GM18951 (cell line): Measurements from ENCODE around the gene KIAA1328.
"Not testable (repeated sequence)": the region's sequence is repeated elsewhere in the genome, so short reads cannot be mapped to it uniquely, and the experiment has no call there.

ENCODE experiments used
- POLR2A ChIP-seq: IDR thresholded peaks from 4 replicates; pipeline ENCODE4 v1.6.1; 2011; ENCODE audit warnings: mild to moderate bottlenecking; ENCODE audit not compliant: insufficient read length, insufficient read depth; ENCODE audit errors: extremely low read depth
- in situ Hi-C: fragments of 300-500 bp; cut with MboI; formaldehyde crosslinking; loops from one replicate; pipeline ENCODE4 v1.12.0; 2022; ENCODE audit warnings: low sequenced_read_pairs, mixed read lengths, inconsistent platforms; ENCODE audit not compliant: unreplicated experiment

KIAA1328 gene

DNA sequence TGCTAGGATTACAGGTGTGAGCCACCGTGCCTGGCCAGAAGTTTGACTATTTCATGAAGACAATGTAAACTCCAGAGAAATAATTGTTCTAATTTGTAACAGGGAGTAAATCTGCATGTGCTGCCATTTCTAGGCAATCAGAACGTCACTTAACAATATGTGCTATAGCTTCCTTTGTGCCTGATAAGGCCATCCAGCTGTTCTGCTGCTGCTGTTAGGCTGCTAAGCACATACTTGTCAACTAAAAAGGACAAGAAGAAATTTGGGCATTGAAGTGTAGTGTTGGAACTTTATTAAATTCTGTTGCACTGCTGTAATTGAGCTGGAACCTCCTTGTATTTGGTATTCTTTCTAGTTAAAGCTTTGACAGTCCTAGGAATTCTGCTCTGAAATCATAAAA is 57.1 kb downstream of the KIAA1328 start:
- no peak for TF ChIP-seq POLR2A
- in situ Hi-C loops = no loop called here

GRCh38 chr18:36887114-36887513 is 58.2 kb downstream of the KIAA1328 start:
- in situ Hi-C loops = no loop called here
- no peak for TF ChIP-seq POLR2A

DNA sequence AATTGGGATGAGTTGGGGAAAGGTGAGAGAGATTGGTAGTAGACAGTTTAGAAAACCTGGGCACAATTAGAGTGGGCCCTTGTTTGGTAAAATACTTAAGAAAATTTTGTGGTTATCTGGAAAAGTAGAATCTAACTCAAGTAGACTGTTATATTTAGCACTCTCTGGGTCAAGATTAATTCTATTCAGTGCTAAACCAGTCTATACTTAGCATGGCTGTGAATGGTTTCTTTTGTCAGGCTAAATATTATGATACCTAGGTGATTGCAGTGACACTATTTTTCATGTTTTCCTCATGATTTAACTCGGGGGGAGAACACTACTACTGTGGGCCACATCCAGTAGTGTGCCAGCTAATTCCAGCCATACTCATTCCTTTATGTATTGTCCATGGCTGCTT is 58.9 kb downstream of the KIAA1328 start:
- in situ Hi-C loops = no loop called here
- TF ChIP-seq POLR2A = no peak

GRCh38 chr18:36888778-36889177 is 59.9 kb downstream of the KIAA1328 start:
- in situ Hi-C loops = no loop called here
- TF ChIP-seq POLR2A = no peak

DNA sequence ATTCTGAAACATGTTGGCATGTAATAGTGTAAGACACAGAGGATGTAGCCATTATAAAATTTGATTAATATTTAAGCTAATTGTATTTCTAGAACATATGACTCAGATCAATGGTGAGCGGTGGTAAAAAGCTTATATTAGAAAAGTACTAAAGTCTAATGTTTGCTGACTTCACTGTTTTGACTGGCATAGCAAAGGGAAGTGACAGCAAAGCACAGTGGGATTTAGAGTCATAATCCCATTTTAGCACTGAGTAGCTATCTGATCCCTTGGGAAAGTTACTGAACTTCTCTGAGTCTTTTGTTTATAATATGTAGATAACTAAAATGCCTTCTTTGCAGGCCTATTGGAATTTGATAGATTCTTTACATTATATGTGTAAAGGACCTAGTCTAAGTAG is 60.4 kb downstream of the KIAA1328 start:
- in situ Hi-C loops = no loop called here
- TF ChIP-seq POLR2A = no peak

DNA sequence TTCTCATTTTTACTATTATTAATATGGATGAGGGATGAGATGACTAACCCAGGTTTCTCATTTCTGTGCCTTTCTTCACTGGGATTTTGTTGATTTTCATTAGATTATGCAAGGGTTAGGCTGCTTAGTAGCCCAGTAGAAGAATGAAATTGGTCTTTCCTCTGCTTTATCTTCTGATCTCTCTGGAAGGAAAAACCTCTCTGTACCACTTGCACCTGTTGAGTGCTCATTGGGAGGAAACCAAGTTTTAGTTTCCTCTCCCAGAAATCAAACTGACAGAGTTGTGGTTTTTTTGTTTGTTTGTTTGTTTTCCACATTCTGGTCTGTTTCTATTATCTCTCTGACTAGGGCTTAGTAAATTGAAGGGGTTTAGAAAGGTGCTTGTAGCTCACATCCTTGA is 60.8 kb downstream of the KIAA1328 start:
- no peak for TF ChIP-seq POLR2A
- in situ Hi-C loops = no loop called here

DNA sequence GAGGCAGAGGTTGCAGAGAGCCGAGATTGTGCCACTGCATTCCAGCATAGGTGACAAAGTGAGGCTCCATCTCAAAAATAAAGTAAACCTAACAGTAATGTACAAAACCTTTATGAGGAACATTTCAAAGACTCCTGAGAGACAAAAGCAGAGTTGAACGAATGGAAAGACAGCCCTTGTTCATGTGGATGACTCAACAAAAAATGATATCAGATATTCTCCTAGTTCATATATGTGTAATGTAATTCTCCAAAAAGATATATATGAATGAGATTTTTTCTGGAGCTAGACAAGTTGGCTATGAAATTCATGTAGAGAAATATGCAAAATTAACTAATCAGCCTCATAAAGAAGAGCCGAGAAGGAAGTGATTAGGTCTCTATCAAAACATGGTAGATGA is 61.7 kb downstream of the KIAA1328 start:
- no peak for TF ChIP-seq POLR2A
- in situ Hi-C loops = no loop called here

- in situ Hi-C loops = no loop called here
- TF ChIP-seq POLR2A = no peak
These were observed 64.3 kb downstream of the KIAA1328 start for GRCh38 chr18:36893227-36893626.

- in situ Hi-C loops = no loop called here
- no peak for TF ChIP-seq POLR2A
These were observed 66.7 kb downstream of the KIAA1328 start for GRCh38 chr18:36895606-36896005.

- in situ Hi-C loops = no loop called here
- no peak for TF ChIP-seq POLR2A
These were observed 68.3 kb downstream of the KIAA1328 start for GRCh38 chr18:36897253-36897652.

DNA sequence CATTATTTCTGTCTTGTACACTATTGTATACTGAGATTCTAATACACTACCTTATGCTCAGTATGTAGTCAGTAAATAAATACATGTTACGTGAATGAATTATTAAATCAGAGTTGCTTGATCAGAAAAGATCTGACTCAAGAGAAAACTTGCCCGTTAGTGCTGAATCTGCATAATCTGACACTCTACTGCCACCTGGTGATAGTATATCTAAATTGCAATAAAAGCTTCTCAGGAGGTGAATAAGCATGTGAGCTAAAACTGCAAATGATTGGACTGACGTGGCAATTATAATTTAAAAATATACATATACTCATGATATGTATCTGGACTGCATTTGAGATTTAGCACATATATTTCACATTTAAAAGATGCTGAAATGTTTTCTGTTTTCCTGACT is 70.4 kb downstream of the KIAA1328 start:
- in situ Hi-C loops = no loop called here

DNA sequence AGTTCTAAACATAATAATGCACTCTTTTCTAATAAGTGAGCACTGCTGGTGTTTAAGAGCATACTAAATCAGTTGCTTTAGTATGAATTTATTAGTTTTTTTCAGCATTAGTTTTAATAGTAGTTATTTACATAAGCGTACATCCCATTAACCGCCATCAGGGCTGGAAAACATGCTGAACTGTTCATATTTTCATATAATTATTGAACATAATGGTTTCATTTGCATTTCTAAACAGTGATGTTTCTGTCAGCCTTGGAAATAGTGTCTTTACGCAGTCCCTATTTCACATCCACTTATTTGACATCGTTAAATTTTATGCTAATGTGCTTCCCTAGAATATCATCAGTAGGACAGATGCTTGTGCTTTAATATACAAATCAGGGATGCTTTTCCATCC is 71.5 kb downstream of the KIAA1328 start:
- in situ Hi-C loops = no loop called here
- TF ChIP-seq POLR2A = no peak

More for the DNA sequence above, 70.4 kb downstream of the KIAA1328 start:
- TF ChIP-seq POLR2A = no peak

GRCh38 chr18:36901277-36901701 is 72.4 kb downstream of the KIAA1328 start:
- TF ChIP-seq POLR2A = no peak
- in situ Hi-C loops = no loop called here

GRCh38 chr18:36903215-36903928 is 74.4 kb downstream of the KIAA1328 start:
- in situ Hi-C loops = no loop called here
- no peak for TF ChIP-seq POLR2A

DNA sequence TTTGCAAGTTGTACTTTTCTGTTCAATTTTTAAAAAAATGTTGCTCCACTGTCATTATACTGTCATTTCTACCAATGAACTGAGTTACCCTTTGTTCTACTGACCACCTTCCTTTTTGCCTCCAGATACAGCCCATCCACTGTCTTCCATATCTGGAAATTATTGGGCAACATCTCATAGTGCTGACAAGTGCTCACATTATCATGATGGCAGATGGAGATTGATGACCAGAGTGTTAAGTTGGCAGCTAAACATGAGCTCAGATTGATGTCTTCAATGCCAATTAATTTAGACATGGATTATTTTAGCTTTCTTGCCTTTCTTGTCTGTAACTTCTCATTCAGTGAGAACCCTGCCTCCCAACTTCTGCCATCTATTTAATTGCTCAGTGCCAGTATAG is 76.6 kb downstream of the KIAA1328 start:
- in situ Hi-C loops = no loop called here
- no peak for TF ChIP-seq POLR2A

DNA sequence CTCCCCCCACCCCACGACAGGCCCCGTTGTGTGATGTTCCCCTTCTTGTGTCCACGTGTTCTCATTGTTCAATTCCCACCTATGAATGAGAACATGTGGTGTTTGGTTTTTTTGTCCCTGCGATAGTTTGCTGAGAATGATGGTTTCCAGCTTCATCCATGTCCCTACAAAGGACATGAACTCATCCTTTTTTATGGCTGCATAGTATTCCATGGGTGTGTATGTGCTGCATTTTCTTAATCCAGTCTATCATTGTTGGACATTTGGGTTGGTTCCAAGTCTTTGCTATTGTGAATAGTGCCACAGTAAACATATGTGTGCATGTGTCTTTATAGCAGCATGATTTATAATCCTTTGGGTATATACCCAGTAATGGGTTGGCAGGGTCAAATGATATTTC is 80.4 kb downstream of the KIAA1328 start:
- in situ Hi-C loops = not testable (repeated sequence)
